ENCODE data around the gene SFR1.

DNA sequence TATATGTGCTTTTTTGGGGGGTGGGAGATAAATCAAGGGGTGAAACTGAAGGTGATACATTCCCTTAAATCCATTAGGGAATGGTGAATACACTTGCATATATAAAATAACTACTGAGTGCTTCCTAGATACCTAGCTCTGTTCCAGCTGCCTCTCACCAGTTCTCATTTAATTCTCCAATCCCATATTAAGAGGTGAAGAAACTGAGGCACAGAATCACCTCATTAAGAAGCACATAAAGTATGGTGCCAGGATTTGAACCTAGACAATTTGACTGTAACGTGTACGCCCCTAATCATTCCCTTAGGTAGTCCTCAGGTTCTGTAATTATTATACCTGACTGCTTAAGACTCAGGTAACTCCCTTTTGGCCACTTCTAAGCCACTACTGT is 1.5 kb upstream of the SFR1 start:
- no peak for TF ChIP-seq GABPA (IDR thresholded peaks at IDR 0.05; ENCODE audit: low read depth)
- TF ChIP-seq, protein P1, sequence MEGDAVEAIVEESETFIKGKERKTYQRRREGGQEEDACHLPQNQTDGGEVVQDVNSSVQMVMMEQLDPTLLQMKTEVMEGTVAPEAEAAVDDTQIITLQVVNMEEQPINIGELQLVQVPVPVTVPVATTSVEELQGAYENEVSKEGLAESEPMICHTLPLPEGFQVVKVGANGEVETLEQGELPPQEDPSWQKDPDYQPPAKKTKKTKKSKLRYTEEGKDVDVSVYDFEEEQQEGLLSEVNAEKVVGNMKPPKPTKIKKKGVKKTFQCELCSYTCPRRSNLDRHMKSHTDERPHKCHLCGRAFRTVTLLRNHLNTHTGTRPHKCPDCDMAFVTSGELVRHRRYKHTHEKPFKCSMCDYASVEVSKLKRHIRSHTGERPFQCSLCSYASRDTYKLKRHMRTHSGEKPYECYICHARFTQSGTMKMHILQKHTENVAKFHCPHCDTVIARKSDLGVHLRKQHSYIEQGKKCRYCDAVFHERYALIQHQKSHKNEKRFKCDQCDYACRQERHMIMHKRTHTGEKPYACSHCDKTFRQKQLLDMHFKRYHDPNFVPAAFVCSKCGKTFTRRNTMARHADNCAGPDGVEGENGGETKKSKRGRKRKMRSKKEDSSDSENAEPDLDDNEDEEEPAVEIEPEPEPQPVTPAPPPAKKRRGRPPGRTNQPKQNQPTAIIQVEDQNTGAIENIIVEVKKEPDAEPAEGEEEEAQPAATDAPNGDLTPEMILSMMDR (IDR thresholded peaks at IDR 0.05; ENCODE audit: insufficient read depth, low read length) = no peak
- TF ChIP-seq, protein P2, sequence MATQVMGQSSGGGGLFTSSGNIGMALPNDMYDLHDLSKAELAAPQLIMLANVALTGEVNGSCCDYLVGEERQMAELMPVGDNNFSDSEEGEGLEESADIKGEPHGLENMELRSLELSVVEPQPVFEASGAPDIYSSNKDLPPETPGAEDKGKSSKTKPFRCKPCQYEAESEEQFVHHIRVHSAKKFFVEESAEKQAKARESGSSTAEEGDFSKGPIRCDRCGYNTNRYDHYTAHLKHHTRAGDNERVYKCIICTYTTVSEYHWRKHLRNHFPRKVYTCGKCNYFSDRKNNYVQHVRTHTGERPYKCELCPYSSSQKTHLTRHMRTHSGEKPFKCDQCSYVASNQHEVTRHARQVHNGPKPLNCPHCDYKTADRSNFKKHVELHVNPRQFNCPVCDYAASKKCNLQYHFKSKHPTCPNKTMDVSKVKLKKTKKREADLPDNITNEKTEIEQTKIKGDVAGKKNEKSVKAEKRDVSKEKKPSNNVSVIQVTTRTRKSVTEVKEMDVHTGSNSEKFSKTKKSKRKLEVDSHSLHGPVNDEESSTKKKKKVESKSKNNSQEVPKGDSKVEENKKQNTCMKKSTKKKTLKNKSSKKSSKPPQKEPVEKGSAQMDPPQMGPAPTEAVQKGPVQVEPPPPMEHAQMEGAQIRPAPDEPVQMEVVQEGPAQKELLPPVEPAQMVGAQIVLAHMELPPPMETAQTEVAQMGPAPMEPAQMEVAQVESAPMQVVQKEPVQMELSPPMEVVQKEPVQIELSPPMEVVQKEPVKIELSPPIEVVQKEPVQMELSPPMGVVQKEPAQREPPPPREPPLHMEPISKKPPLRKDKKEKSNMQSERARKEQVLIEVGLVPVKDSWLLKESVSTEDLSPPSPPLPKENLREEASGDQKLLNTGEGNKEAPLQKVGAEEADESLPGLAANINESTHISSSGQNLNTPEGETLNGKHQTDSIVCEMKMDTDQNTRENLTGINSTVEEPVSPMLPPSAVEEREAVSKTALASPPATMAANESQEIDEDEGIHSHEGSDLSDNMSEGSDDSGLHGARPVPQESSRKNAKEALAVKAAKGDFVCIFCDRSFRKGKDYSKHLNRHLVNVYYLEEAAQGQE (IDR thresholded peaks at IDR 0.05; ENCODE audit: insufficient replicate concordance, low read depth) = no peak
- no peak for TF ChIP-seq POLR2AphosphoS5 (IDR thresholded peaks at IDR 0.05; ENCODE audit: low read depth)
- TF ChIP-seq SPI1 (IDR thresholded peaks at IDR 0.05; ENCODE audit: borderline replicate concordance, low read depth) = no peak
